Measurements from ENCODE around the gene NNAT. TPM values are rescaled to one million over a fixed set of nuclear protein-coding genes. Genes with fewer than 3 reads are reported as not detected.
"Not testable (repeated sequence)": the region's sequence is repeated elsewhere in the genome, so short reads cannot be mapped to it uniquely, and the experiment has no call there.

The NNAT gene
- total and polyA plus RNA-seq, 4 donors = 0.38 to 2.6 TPM; not detected in 2

GRCh38 chr20:37540838-37541237, 19.8 kb downstream of the NNAT start:
- WGBS, 2 donors = 65 to 76% methylated on average over 1 of the region's 1 CpG
- H3K4me3 ChIP-seq (ENCODE audit: low read length in 2 of 2); H3K27me3 ChIP-seq (ENCODE audit: control insufficient read depth in 1 of 2, insufficient read depth in 2 of 2, low read length in 1 of 2); intact Hi-C loops (cut with DNase I); DNase-seq; H3K36me3 ChIP-seq (ENCODE audit: control insufficient read depth in 1 of 2, insufficient read depth in 2 of 2, low read length in 1 of 2); ATAC-seq (ENCODE audit: low FRiP score); H3K9me3 ChIP-seq (ENCODE audit: control insufficient read depth, low read length); H3K27ac ChIP-seq (ENCODE audit: low read depth in 1 of 2, low read length in 2 of 2); H3K4me1 ChIP-seq (ENCODE audit: control insufficient read depth in 1 of 2, insufficient read depth in 2 of 2, low read length in 2 of 2): not testable (repeated sequence)

GRCh38 chr20:37541326-37541725, 20.3 kb downstream of the NNAT start:
- ATAC-seq (ENCODE audit: low FRiP score) (no peak), DNase-seq (no peak)
- no peaks in the 10 kb centered on the region for H3K9me3 ChIP-seq (ENCODE audit: control insufficient read depth, low read length)
- no peaks in the 10 kb centered on the region for H3K27me3 ChIP-seq (ENCODE audit: control insufficient read depth in 1 of 2, insufficient read depth in 2 of 2, low read length in 1 of 2)
- H3K27ac ChIP-seq (ENCODE audit: low read depth in 1 of 2, low read length in 2 of 2) = no peak overlapping the region
- H3K36me3 ChIP-seq (ENCODE audit: control insufficient read depth in 1 of 2, insufficient read depth in 2 of 2, low read length in 1 of 2) = no peaks in the 10 kb centered on the region
- WGBS, 2 donors = 87 to 90% methylated on average over 5 of the region's 5 CpGs
- no peaks in the 10 kb centered on the region for H3K4me1 ChIP-seq (ENCODE audit: control insufficient read depth in 1 of 2, insufficient read depth in 2 of 2, low read length in 2 of 2)
- intact Hi-C loops (cut with DNase I) = no loop called here
- no peak overlapping the region for H3K4me3 ChIP-seq (ENCODE audit: low read length in 2 of 2)

GRCh38 chr20:37542281-37542680, 21.2 kb downstream of the NNAT start:
- Histone ChIP-seq H3K4me3 (ENCODE audit: low read length in 2 of 2) (no peak overlapping the region), H3K4me1 (ENCODE audit: control insufficient read depth in 1 of 2, insufficient read depth in 2 of 2, low read length in 2 of 2) (no peaks in the 10 kb centered on the region), H3K27me3 (ENCODE audit: control insufficient read depth in 1 of 2, insufficient read depth in 2 of 2, low read length in 1 of 2) (no peaks in the 10 kb centered on the region), H3K36me3 (ENCODE audit: control insufficient read depth in 1 of 2, insufficient read depth in 2 of 2, low read length in 1 of 2) (no peaks in the 10 kb centered on the region), H3K27ac (ENCODE audit: low read depth in 1 of 2, low read length in 2 of 2) (no peak overlapping the region), H3K9me3 (ENCODE audit: control insufficient read depth, low read length) (no peaks in the 10 kb centered on the region)
- ATAC-seq (ENCODE audit: low FRiP score) (no peak), DNase-seq (no peak)
- intact Hi-C loops (cut with DNase I) = no loop called here
- 57 to 62% methylated on average over 6 of the region's 6 CpGs for WGBS, 2 donors

- 44 to 46% methylated on average over 3 of the region's 3 CpGs for WGBS, 2 donors
- Histone ChIP-seq H3K4me1 (ENCODE audit: control insufficient read depth in 1 of 2, insufficient read depth in 2 of 2, low read length in 2 of 2) (no peaks in the 10 kb centered on the region), H3K9me3 (ENCODE audit: control insufficient read depth, low read length) (no peaks in the 10 kb centered on the region), H3K27ac (ENCODE audit: low read depth in 1 of 2, low read length in 2 of 2) (no peak overlapping the region), H3K27me3 (ENCODE audit: control insufficient read depth in 1 of 2, insufficient read depth in 2 of 2, low read length in 1 of 2) (no peaks in the 10 kb centered on the region), H3K4me3 (ENCODE audit: low read length in 2 of 2) (no peak overlapping the region), H3K36me3 (ENCODE audit: control insufficient read depth in 1 of 2, insufficient read depth in 2 of 2, low read length in 1 of 2) (no peaks in the 10 kb centered on the region)
- ATAC-seq (ENCODE audit: low FRiP score) (no peak), DNase-seq (no peak)
- intact Hi-C loops (cut with DNase I) = no loop called here
Measured at GRCh38 chr20:37543828-37544227, 22.8 kb downstream of the NNAT start.

- Histone ChIP-seq H3K36me3 (ENCODE audit: control insufficient read depth in 1 of 2, insufficient read depth in 2 of 2, low read length in 1 of 2) (no peaks in the 10 kb centered on the region), H3K27ac (ENCODE audit: low read depth in 1 of 2, low read length in 2 of 2) (no peak overlapping the region), H3K4me3 (ENCODE audit: low read length in 2 of 2) (no peak overlapping the region), H3K27me3 (ENCODE audit: control insufficient read depth in 1 of 2, insufficient read depth in 2 of 2, low read length in 1 of 2) (no peaks in the 10 kb centered on the region), H3K4me1 (ENCODE audit: control insufficient read depth in 1 of 2, insufficient read depth in 2 of 2, low read length in 2 of 2) (no peaks in the 10 kb centered on the region), H3K9me3 (ENCODE audit: control insufficient read depth, low read length) (no peaks in the 10 kb centered on the region)
- WGBS, 2 donors = 44 to 67% methylated on average over 3 of the region's 3 CpGs
- intact Hi-C loops (cut with DNase I) = no loop called here
- ATAC-seq (ENCODE audit: low FRiP score) (no peak), DNase-seq (no peak)
Measured at GRCh38 chr20:37544386-37544785, 23.3 kb downstream of the NNAT start.

- Histone ChIP-seq H3K4me1 (ENCODE audit: control insufficient read depth in 1 of 2, insufficient read depth in 2 of 2, low read length in 2 of 2) (no peaks in the 10 kb centered on the region), H3K36me3 (ENCODE audit: control insufficient read depth in 1 of 2, insufficient read depth in 2 of 2, low read length in 1 of 2) (no peaks in the 10 kb centered on the region), H3K27ac (ENCODE audit: low read depth in 1 of 2, low read length in 2 of 2) (no peak overlapping the region), H3K9me3 (ENCODE audit: control insufficient read depth, low read length) (no peaks in the 10 kb centered on the region), H3K27me3 (ENCODE audit: control insufficient read depth in 1 of 2, insufficient read depth in 2 of 2, low read length in 1 of 2) (no peaks in the 10 kb centered on the region), H3K4me3 (ENCODE audit: low read length in 2 of 2) (no peak overlapping the region)
- intact Hi-C loops (cut with DNase I) = no loop called here
- WGBS, 2 donors = 70 to 82% methylated on average over 1 of the region's 1 CpG
- no peak for DNase-seq
- ATAC-seq (ENCODE audit: low FRiP score) = no peak
Measured at GRCh38 chr20:37545516-37545915, 24.5 kb downstream of the NNAT start.

- H3K36me3 ChIP-seq (ENCODE audit: control insufficient read depth in 1 of 2, insufficient read depth in 2 of 2, low read length in 1 of 2) = no peaks in the 10 kb centered on the region
- H3K9me3 ChIP-seq (ENCODE audit: control insufficient read depth, low read length) = no peaks in the 10 kb centered on the region
- ATAC-seq (ENCODE audit: low FRiP score) = no peak
- no peaks in the 10 kb centered on the region for H3K27me3 ChIP-seq (ENCODE audit: control insufficient read depth in 1 of 2, insufficient read depth in 2 of 2, low read length in 1 of 2)
- no peak overlapping the region for H3K27ac ChIP-seq (ENCODE audit: low read depth in 1 of 2, low read length in 2 of 2)
- intact Hi-C loops (cut with DNase I) = no loop called here
- DNase-seq = no peak
- H3K4me1 ChIP-seq (ENCODE audit: control insufficient read depth in 1 of 2, insufficient read depth in 2 of 2, low read length in 2 of 2) = no peaks in the 10 kb centered on the region
- no peak overlapping the region for H3K4me3 ChIP-seq (ENCODE audit: low read length in 2 of 2)
Measured at GRCh38 chr20:37547912-37548311, 26.9 kb downstream of the NNAT start.

GRCh38 chr20:37550101-37550920, 29.3 kb downstream of the NNAT start:
- intact Hi-C loops (cut with DNase I); H3K4me3 ChIP-seq (ENCODE audit: low read length in 2 of 2); H3K27ac ChIP-seq (ENCODE audit: low read depth in 1 of 2, low read length in 2 of 2); H3K4me1 ChIP-seq (ENCODE audit: control insufficient read depth in 1 of 2, insufficient read depth in 2 of 2, low read length in 2 of 2); ATAC-seq (ENCODE audit: low FRiP score); DNase-seq; H3K9me3 ChIP-seq (ENCODE audit: control insufficient read depth, low read length); H3K27me3 ChIP-seq (ENCODE audit: control insufficient read depth in 1 of 2, insufficient read depth in 2 of 2, low read length in 1 of 2); H3K36me3 ChIP-seq (ENCODE audit: control insufficient read depth in 1 of 2, insufficient read depth in 2 of 2, low read length in 1 of 2): not testable (repeated sequence)
- 55 to 60% methylated on average over 16 of the region's 16 CpGs for WGBS, 2 donors

- H3K4me3 ChIP-seq (ENCODE audit: low read length in 2 of 2); DNase-seq; intact Hi-C loops (cut with DNase I); H3K9me3 ChIP-seq (ENCODE audit: control insufficient read depth, low read length); H3K36me3 ChIP-seq (ENCODE audit: control insufficient read depth in 1 of 2, insufficient read depth in 2 of 2, low read length in 1 of 2); ATAC-seq (ENCODE audit: low FRiP score); H3K27me3 ChIP-seq (ENCODE audit: control insufficient read depth in 1 of 2, insufficient read depth in 2 of 2, low read length in 1 of 2); H3K27ac ChIP-seq (ENCODE audit: low read depth in 1 of 2, low read length in 2 of 2); H3K4me1 ChIP-seq (ENCODE audit: control insufficient read depth in 1 of 2, insufficient read depth in 2 of 2, low read length in 2 of 2): not testable (repeated sequence)
- 75% methylated on average over 2 of the region's 2 CpGs for WGBS, 2 donors
Measured at GRCh38 chr20:37551660-37552059, 30.6 kb downstream of the NNAT start.

Measured in aorta (tissue), 5 donors.